Nucleus accumbens (tissue), 56 donors: ENCODE data around the gene SETBP1.
"Not testable (repeated sequence)": the region's sequence is repeated elsewhere in the genome, so short reads cannot be mapped to it uniquely, and the experiment has no call there.

Experiments
- DNase-seq, 56 donors: peaks; one replicate each; lab custom pipeline; 2025; lab: John Stamatoyannopoulos, UW

SETBP1 gene

DNA sequence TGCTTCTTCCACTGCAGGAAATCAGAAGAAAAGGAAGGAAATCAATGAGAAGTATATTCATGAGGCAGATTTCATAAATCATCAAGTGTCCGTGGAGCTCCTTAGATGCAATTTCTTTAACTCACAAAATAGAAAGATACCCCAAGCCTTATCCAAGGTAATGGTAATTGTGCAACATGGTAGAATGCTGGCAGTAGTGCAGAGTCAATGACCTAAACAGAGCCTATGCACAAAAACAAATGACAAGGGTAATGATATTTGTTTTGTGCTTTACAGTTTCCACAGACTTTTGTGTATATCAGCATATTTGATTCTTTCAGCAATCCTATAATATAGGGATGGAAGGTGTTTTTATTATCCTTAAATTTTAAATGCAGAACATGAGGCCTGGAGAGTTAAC is 102.7 kb downstream of the SETBP1 start:
- no peak for DNase-seq

DNA sequence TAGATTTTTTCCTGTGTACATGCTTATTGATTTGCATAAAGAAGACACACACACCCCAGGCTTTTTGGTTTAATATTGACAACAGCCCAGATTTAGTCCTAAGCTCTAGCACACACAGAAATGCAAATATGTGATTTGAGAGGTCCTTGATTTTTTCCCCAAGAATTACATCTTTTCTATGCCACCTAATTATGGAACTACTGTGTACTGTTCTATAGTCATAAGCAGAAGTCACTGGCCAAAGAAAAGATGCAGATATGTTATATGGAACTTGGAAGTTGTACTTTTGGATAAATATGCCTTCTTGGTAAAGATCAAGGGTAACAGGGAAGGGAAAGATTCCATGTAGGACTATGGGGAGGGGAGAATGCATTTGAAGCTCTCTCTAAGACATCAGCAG is 105.6 kb downstream of the SETBP1 start:
- no peak for DNase-seq

DNA sequence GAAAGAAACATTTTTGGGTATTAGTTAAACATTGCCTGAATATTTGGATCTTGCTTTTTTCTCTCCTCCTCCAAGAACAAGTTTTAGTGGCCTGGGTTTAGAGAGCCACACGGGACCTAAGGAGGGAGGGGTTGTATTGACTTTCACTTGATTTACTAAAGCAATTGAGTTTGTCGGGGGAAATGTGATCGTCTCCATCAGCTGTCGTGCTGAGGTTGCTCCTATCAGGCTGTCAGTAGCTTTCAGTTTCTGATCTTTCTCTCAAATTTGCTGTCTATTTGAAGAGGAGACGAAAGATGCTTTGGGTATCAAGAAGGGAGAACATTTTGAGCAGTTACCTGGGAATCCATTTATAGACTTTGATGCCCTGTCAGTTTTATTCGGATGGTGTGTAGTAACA is 106.0 kb downstream of the SETBP1 start:
- DNase-seq, result no peak

DNA sequence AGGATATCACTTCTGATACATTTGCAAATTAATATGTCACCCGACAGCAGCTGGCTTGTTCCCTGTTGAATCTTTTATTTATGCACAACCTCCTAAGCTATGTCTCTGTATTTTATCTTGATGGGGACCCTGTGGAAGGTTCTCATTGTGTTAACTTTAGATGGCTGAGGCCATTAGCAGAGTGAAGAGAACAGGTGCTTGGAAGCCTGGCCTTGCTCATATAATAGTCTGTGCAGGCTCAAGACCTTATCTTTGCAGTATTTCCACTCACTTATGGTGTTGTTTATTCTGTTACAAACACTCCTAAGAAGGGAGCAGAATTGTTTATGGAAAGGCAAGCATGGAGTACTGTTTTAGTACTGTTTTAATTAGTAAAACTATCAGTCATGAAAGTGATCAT is 107.6 kb downstream of the SETBP1 start:
- DNase-seq, result no peak

DNA sequence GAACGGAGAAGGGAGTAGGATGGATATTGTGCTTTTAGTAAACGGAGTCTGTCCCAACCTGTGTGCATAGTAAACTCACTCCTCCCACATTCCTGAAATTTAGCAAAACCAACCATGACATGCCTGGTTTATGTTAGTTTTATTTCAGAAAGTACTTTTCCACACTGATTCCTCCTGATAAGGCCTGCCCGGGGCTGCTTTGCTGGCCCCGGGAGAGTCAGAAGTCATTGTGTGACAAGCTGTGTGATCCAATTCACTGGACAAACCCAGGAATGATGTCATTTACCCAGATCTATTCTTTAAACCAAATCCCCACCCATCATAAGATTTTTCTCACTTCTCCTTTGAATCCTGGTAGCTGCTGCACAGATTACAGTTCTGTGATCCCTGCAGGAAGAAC is 109.0 kb downstream of the SETBP1 start:
- DNase-seq, result no peak

DNA sequence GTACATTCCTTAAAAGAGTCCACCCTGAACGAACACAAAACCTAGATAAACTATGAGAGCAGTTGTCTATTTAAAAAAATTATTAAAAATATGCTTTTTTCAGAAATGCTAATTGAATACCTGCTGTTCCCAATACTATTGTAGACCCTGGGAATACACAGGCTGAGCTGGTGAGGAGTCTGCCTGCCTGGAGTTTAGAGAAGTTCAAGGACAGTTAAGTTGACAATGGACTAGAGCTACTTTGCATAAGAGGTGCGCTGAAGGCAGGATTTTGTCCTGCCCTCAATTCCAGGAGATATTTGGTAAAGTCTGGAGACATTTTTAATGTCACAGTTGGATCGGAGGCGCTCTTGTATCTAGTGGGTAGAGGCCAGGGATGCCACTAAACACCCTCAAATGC is 110.2 kb downstream of the SETBP1 start:
- no peak for DNase-seq

DNA sequence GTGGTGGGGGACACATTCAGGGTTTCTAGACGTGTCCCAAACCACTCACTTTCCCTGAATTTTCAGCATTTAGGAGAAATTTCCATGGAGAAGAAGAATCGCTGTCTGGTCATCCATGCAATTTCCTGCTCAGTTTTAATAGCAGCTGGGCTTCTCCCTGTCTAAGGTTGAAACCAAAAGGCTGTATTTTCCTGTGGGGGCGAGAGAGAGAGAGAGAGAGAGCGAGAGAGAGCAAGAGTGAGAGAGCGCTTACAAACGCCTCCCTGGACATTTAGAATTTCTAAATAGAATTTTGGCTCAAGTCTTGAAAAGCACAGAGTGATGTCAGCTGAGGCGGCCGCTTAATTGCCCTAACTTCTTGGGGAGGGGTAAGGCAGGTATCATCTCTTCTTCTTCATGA is 110.8 kb downstream of the SETBP1 start:
- no peak for DNase-seq

DNA sequence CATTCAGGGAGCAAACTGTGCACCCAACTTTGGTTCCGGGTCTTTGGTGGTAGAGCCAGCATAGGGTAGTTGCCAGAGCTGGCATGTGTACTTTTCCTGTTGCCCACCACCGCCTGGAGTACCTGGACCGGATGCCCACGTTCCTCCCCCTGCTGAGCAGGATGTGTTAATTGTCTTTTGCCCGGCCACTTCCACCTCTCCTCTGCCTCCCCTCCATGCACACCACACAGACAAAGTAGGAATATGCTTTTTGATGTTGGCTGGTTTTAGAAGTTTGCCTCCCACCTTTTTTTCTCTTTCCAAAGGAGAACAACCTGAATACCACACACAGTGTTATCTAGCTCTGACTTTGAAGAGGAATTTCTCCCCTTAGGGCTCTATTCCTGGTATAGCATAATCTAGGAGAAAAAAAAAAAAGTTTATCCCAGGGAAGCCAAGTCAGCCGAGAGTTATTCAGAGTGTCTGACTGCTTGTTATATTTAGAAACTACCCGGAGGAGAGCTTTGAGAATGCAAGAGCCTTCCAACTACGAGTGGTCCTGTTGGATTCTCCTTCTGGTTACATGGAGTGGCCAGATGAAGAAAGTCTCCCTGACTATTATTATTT is 111.9 kb downstream of the SETBP1 start:
- no peak for DNase-seq

DNA sequence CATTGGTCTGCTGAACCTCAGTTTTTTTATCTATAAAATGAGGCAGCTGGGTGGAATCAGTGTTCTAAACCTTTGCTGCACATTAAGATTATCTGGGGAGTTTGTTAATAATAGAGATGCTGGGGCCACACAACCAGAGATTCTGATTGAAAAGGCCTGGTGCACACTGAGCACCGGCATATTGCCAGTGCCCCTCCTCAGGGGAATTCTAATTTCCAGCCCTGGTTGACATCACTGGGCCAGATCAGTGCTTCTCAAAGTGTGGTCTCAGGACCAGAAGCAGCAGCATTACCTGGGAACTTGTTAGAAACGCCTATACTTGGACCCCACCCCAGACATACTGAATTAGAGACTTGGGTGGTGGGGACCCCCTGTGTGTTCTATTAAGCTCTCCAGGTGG is 112.5 kb downstream of the SETBP1 start:
- no peak for DNase-seq

DNA sequence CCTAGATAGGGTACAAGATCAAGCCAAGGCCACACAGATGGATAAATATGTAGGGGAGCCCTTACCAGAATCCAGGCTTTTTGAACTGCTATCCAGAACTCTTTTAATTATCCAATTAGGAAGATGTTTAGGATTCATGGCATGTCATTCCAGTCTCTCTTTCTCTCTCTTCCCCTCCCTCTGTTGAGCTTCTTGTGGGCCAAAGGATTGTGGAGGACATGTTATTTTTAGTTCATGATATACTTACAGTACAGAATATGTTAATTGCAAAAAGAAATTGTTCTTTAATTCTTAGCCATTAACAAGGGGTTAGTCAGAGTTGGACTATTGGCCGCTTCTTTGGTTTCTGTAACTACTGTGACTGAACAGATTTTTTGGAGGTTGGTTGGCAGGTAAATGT is 113.0 kb downstream of the SETBP1 start:
- DNase-seq, result no peak

DNA sequence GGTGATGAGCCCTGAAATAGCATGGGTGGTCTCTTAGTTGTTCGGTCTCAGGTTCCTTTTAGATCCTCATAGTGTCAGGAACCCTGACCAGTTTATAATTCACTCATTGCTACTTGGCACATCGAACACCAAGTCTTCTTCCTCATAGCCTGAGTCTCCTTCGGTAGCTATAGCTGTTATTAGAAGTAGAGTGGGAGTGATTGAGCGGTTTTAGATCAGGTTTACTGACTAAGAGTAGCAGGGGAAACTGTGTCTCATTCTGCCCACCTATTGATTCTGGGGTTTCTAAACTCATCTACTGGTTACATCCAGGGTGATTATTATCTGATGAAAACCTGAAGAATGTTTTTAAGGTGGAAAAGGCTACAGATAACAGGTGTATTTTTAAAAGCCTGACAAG is 114.6 kb downstream of the SETBP1 start:
- no peak for DNase-seq

DNA sequence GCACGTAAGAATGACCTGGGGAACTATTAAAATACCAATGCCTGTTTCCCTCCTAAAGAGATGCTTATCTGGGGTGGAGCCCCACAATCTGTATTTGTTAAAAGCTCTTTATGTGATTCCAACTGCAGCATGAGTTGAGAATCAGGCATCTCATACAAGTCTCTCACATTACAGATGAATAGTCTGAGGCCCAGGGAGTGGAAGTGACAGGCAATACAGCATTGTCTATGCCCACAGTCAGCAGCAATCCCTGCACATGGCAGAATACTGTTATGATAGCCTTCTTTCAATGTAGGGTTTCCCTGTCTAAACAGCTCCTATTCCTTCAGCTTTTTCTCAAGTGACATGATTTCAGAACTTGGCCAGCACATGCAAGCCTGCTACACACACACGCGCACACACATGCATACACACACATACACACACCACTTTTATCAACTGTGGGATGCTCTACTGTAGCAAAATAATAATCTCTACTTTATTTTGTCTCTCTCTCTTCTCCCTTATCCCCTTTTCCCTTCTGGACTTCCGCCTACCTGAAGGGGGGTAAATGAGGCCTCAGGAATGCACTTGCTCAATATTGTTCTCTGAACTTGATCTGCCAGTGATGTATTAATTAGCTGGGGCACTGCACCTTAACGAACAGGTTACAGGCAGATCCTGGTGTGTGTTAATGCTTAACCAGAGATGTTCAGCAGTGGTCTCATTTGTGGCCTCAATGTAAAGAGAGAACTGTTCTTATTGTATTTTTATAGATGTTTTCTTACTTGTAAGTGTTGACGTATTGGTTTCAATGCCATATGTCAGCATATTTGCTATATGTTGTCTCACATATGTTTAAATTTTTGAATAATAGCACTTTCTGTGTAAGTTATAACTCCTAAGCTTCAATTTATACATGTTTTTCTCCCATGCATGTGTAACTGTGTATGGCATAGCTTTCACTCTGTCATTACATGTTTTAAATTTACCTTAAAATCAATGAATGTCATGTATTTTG is 116.0 kb downstream of the SETBP1 start:
- no peak for DNase-seq

DNA sequence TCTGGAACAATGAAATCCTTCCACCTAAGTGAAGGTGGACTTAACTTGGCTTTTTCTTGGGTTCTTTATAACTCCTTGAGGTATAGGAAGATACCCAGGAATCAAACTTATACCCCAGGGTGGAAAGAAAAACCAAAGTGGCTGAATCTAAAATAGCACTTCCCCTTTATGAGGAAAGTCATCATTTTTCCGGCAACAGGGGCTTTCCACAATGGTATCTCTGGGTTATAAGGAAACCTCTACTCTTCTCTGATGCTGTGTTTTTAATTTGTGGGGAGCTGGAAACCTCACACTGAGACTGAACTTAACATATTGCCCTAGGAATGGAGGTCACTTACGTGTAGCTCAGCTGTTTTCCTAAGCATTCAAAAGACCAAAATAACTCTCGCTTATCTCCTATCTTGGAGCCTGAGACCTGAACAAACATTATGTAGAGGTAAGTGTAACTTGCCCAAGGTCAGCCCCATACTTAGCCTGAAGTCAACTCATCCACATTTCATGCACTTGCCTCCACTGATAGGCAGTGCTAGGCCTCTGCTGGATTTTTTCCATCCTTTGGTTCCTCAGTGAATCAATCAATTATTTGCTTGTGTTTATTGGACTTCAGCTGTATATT is 117.9 kb downstream of the SETBP1 start:
- no peak for DNase-seq

DNA sequence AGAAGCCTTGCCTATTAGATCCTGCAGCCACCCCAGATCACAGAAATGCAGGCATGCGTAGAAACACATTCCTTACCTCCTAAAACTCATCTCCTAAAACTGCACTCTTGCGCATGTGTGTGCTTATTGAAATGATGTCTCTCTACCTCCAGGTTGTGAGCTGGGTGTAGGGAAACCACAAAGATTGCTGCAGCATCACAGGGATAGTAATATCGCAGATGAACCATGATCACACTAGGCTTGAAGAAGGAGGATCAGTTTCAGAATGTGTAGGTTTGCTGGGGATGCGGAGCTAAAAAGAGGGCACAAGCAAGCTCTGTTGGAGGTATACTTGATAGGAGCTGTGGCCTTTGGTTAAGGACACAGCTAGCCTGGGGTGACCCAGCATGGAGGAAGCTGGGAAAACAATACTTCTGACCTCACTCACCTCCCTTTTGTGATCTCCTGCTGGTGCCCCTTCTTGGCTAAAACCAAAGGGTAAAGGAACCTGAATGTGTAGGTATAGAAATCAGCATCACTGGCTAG is 118.8 kb downstream of the SETBP1 start:
- no peak for DNase-seq

DNA sequence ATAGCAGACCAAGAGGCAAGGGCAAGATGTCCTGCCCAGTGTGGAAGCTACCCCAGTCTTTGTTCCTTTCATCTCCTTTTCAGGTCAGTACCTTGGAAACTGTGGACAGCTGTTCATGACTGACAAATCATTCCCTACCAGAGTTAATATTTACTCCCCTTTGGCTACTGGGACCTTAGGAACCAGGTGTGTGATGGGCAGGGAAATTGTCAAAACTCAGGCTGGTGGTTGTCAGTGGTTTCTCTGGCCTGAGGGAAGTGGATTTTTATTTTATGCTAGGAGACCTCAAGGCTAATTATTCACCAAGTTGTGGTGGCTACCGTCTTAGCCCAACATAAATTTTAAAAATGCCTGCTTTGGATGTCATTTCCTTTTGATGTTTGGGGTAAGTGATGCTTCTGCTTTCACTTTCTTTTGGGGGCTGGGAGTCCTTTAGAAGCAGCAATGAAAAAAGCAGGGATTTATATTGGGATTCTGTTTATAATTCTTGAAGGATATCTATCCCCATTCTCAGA is 119.3 kb downstream of the SETBP1 start:
- no peak for DNase-seq

DNA sequence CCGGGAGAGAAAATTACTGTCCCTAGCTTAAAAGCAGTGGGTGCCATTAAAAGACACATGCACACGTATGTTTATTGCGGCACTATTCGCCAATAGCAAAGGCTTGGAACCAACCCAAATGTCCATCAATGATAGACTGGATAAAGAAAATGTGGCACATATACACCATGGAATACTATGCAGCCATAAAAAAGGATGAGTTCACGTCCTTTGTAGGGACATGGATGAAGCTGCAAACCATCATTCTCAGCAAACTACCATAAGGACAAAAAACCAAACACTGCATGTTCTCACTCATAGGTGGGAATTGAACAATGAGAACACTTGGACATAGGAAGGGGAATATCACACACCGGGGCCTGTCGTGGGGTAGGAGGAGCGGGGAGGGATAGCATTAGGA is 120.1 kb downstream of the SETBP1 start:
- DNase-seq, result not testable (repeated sequence)

DNA sequence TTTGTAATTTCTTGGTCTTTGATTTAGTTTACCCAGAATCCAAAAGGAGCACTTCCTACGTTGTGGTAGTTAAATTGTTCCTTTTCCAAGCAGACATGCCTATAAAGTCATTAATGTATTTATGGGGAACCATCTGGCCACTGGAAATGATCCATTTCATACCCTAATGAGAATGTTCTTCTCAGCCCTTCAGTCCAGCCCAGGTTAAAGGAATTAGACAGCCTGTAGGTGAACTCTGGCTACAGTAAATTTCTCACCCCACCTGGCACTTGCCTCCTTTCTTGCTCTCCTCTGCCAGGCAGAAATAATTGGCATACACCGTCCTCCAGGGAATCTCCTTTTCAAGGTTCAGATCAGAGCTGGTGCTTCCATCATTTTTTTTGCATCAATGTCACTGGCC is 121.1 kb downstream of the SETBP1 start:
- no peak for DNase-seq

DNA sequence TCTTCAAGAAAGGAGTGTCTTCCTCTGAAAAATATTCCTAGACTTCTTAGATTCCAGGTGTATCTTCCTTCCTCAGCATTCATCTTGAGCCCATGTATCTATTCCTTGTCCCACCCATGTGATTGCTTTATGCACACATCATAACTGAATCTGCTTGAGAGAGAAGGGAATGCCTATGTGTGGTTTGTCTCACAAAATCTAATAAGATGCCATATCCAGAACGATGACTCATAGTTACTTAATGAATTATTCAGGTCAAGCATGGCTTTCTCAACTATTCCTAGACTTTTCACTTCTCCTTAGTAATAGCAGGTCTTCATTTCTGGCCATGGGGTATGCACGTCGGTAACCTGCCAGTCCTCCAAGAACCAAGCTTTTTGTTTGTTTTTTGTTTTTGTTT is 121.8 kb downstream of the SETBP1 start:
- DNase-seq, result no peak

DNA sequence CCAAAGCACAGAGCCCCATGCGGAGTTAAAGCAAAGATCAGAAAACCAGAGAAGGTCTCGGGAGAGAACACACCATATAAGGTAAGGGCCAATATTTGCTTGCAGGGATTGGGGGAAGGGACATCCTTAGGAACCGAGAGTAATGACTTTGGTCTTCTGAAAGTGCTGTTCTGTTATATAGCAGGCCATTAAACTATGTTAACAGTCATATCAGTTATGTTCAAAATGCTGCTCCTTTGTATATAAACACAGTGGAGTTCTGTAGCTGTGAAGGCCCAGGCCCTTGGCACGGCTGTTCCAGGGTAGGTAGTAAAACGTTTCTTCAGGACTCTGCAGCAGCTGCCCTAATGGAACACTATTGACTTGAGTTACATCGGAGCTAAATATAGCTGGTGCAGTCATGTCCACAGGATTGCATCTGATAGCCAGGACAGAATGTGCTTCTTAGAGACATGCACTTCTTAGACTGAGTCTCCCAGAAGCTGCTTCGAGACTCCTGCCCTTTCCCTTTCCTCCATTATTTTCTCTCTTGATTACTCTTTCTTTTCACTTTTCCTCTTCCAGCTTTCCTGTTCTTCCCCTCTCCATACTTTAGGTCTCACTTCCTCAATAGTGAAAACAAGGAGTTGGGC is 122.4 kb downstream of the SETBP1 start:
- no peak for DNase-seq

DNA sequence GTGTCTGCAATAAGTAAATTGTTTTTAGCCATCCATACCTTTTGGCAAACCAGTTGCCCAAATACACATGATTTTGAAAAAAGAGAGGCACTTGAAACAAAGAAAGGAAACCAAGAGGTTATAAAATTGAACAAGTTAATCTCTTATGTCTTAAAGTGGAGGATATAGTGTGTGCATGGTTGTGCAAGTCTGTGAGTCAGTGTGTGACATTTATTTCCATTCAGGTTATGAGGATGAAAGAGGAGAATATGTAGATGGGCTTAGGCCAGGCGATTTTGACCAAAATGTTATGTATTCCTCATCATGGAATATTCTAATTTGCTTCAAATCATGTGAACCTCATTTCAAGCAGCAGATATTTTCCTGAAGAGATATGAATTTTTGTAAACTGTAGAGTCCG is 123.3 kb downstream of the SETBP1 start:
- no peak for DNase-seq

DNA sequence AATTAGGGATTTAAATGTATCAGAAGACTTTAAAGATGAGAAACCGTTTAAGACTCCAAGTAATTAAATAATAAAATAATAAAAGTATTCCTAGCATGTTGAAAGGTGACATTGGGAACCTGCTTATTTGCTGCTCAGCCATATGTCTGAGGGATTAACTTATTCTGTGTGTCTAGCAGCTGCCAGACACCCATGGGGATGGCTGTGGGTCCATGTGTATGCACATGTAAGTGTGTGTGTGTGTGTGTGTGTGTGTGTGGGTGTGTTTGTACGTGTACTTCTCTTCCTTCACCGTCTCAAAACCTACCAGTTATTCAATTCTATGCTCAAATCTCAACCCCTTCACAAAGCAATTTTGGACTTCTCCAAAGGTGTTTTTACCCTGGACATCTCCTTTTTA is 124.5 kb downstream of the SETBP1 start:
- DNase-seq, result no peak
